ENCODE results near the gene MZT2B.
"Not testable (repeated sequence)": the region's sequence is repeated elsewhere in the genome, so short reads cannot be mapped to it uniquely, and the experiment has no call there.

DNA sequence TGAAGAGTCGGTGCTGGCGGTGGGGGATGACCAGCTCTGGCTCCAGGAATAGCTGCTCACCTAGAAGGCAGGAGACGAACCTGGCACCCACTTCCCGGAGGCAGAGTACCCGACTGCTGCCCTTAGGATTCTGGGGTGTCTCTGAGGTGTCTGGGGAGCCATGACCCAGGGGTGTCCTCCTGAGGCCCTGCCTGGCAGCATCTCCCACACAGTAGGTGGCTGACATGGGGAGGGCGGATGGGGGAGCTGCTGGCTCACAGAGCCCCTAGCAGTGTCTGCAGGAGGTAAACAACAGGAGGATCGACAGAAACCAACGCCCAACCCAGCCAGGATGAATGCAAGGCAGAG is 27.7 kb upstream of the MZT2B start:
- TF ChIP-seq, protein P1, sequence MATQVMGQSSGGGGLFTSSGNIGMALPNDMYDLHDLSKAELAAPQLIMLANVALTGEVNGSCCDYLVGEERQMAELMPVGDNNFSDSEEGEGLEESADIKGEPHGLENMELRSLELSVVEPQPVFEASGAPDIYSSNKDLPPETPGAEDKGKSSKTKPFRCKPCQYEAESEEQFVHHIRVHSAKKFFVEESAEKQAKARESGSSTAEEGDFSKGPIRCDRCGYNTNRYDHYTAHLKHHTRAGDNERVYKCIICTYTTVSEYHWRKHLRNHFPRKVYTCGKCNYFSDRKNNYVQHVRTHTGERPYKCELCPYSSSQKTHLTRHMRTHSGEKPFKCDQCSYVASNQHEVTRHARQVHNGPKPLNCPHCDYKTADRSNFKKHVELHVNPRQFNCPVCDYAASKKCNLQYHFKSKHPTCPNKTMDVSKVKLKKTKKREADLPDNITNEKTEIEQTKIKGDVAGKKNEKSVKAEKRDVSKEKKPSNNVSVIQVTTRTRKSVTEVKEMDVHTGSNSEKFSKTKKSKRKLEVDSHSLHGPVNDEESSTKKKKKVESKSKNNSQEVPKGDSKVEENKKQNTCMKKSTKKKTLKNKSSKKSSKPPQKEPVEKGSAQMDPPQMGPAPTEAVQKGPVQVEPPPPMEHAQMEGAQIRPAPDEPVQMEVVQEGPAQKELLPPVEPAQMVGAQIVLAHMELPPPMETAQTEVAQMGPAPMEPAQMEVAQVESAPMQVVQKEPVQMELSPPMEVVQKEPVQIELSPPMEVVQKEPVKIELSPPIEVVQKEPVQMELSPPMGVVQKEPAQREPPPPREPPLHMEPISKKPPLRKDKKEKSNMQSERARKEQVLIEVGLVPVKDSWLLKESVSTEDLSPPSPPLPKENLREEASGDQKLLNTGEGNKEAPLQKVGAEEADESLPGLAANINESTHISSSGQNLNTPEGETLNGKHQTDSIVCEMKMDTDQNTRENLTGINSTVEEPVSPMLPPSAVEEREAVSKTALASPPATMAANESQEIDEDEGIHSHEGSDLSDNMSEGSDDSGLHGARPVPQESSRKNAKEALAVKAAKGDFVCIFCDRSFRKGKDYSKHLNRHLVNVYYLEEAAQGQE (IDR thresholded peaks at IDR 0.05; ENCODE audit: borderline replicate concordance), result not testable (repeated sequence)
- TF ChIP-seq, protein P2, sequence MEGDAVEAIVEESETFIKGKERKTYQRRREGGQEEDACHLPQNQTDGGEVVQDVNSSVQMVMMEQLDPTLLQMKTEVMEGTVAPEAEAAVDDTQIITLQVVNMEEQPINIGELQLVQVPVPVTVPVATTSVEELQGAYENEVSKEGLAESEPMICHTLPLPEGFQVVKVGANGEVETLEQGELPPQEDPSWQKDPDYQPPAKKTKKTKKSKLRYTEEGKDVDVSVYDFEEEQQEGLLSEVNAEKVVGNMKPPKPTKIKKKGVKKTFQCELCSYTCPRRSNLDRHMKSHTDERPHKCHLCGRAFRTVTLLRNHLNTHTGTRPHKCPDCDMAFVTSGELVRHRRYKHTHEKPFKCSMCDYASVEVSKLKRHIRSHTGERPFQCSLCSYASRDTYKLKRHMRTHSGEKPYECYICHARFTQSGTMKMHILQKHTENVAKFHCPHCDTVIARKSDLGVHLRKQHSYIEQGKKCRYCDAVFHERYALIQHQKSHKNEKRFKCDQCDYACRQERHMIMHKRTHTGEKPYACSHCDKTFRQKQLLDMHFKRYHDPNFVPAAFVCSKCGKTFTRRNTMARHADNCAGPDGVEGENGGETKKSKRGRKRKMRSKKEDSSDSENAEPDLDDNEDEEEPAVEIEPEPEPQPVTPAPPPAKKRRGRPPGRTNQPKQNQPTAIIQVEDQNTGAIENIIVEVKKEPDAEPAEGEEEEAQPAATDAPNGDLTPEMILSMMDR (IDR thresholded peaks at IDR 0.05; ENCODE audit: poor library complexity, severe bottlenecking), result not testable (repeated sequence)
- TF ChIP-seq EZH2 (IDR thresholded peaks at IDR 0.05; ENCODE audit: borderline replicate concordance, insufficient read depth, low read length, poor library complexity, severe bottlenecking); EP300 (conservative IDR thresholded peaks at IDR 0.05; ENCODE audit: poor library complexity, severe bottlenecking); TAF1 (IDR thresholded peaks at IDR 0.05; ENCODE audit: low read depth); RAD21 (conservative IDR thresholded peaks at IDR 0.05); MXI1 (conservative IDR thresholded peaks at IDR 0.05; ENCODE audit: poor library complexity, severe bottlenecking); POLR2AphosphoS5 (IDR thresholded peaks at IDR 0.05): not testable (repeated sequence)
